Measurements from ENCODE around the gene ZNF644. TPM values are rescaled to one million over a fixed set of nuclear protein-coding genes. Genes with fewer than 3 reads are reported as not detected.
"Not testable (repeated sequence)": the region's sequence is repeated elsewhere in the genome, so short reads cannot be mapped to it uniquely, and the experiment has no call there.

The ZNF644 gene
- 10 to 100 TPM; 30.5 to 61.7 (median 34.6) TPM for total RNA-seq

DNA sequence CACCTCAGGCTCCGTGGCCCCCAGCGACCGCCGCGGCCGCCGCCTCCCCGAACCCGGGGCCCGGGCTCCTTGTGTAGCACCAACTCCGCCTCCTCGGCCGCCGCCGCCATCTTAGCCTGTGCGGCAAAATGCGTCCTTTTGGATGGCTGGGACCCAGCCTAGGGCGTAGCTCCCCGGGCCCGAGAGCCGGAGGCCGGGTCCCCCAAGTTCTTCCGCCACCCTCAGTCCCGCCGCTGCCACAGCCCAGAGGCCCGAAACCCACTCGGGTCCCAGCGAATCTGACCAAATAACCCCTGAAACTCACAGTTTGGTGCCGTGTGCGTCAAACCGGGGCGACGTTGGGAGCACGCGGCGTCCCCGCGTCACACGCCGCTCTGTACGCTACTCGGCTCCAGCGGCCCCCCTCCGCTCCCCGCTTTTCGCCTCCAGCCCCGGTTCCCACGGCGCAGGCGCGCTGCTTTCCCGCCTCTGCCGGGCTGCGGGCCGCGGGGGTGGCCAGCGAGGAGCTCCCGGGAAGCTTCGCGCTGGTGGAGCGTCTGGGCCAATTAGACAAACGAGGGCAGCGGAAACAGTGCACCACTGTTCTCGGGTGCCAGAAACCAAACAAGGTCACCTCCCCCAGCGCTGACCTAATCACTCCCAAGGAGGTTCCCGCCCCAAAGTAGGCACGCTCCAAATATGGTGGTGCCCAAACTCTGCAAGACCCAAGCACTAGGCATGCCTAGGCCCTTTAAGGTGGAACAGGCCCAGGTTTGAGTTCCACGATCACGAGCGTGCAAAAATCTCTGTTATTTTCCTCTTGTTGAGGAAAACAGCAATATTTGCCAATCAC lies at the start of gene ZNF644:
Gene ZNF644, minus strand, starts transcription at position 350 of the 832 bp plus-strand sequence. CDS start 39,682 bp downstream, outside the sequence.
- H3K4me3 ChIP-seq = peak within 1 kb of the TSS; percentile 74 to 94 (median 82)
- TF ChIP-seq POLR2A (IDR thresholded peaks at IDR 0.05) = peak; percentile 75 to 82
- TF ChIP-seq, protein P1, sequence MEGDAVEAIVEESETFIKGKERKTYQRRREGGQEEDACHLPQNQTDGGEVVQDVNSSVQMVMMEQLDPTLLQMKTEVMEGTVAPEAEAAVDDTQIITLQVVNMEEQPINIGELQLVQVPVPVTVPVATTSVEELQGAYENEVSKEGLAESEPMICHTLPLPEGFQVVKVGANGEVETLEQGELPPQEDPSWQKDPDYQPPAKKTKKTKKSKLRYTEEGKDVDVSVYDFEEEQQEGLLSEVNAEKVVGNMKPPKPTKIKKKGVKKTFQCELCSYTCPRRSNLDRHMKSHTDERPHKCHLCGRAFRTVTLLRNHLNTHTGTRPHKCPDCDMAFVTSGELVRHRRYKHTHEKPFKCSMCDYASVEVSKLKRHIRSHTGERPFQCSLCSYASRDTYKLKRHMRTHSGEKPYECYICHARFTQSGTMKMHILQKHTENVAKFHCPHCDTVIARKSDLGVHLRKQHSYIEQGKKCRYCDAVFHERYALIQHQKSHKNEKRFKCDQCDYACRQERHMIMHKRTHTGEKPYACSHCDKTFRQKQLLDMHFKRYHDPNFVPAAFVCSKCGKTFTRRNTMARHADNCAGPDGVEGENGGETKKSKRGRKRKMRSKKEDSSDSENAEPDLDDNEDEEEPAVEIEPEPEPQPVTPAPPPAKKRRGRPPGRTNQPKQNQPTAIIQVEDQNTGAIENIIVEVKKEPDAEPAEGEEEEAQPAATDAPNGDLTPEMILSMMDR (IDR thresholded peaks at IDR 0.05 in 4 of 5, conservative IDR thresholded peaks at IDR 0.05 in 1 of 5) = no peak
- H3K27me3 ChIP-seq = no peaks in the 10 kb centered on the region
- H3K4me1 ChIP-seq = peaks cover 46 to 47% of the 10 kb centered on the region in 2 donors
- peak; percentile 86 to 87 for ATAC-seq
- no peaks in the 10 kb centered on the region for H3K9me3 ChIP-seq
- intact Hi-C loops (cut with DNase I; ENCODE audit: low total_unique reads) = loop anchor here (2.0 to 10.0 kb wide), 4 partner anchors 57 to 170 kb away; no protein-coding TSS in a partner anchor
- in situ Hi-C loops (cut with MboI; ENCODE audit: low sequenced_read_pairs in 4 of 4) = no loop called here
- H3K36me3 ChIP-seq = no peaks in the 10 kb centered on the region
- H3K27ac ChIP-seq = peak within 1 kb of the TSS; percentile 93 to 99 (median 96)
- DNase-seq = peak; percentile 78 to 90

DNA sequence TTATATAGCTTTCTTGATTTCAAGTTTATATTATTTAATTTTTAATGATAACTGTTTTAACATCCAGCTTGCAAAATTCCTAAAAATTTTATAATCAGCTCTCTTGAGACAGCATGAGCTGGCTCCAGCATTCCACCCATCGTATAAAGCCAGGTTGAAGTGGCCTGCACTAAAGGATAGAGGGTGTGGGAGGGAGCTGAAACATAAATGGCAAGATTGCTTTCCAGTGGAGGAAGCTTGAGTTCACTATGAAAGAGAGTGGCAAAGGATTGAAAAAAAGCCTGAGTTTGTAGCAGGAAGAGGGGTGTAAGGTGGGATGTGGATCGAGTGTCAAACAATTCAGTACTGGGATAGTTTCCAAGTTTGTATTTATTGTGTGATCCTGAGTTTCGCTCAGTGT lies 48.5 kb upstream of the ZNF644 start:
- Histone ChIP-seq H3K36me3 (no peaks in the 10 kb centered on the region), H3K4me3 (no peak overlapping the region), H3K9me3 (no peaks in the 10 kb centered on the region), H3K4me1 (no peaks in the 10 kb centered on the region), H3K27ac (no peak overlapping the region), H3K27me3 (no peaks in the 10 kb centered on the region)
- DNase-seq (no peak), ATAC-seq (no peak)
- intact Hi-C loops (cut with DNase I; ENCODE audit: low total_unique reads) (no loop called here), in situ Hi-C loops (cut with MboI; ENCODE audit: low sequenced_read_pairs in 4 of 4) (no loop called here)
- TF ChIP-seq, protein P1 (IDR thresholded peaks at IDR 0.05 in 4 of 5, conservative IDR thresholded peaks at IDR 0.05 in 1 of 5) = no peak
- no peak for TF ChIP-seq POLR2A (IDR thresholded peaks at IDR 0.05)

DNA sequence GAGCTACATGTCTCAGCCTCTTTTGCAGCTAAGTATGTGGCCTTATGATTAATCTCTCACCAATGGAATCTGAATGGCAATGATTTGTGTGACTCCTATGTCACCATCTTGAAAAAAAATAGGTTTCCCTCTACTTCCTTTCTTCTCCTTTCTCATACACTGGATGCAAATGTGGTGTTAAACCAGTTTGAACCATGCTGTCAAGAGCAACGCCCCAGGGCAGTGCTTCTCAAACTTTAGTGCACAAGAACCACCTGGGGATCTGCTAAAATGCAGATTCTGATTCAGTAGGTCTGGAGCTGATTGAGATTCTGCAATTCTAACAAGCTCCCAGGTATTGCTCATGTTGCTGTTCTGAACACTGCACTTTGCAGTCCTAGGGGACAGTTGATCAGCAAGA lies 44.7 kb upstream of the ZNF644 start:
- TF ChIP-seq POLR2A (IDR thresholded peaks at IDR 0.05) = no peak
- TF ChIP-seq, protein P1 (IDR thresholded peaks at IDR 0.05 in 4 of 5, conservative IDR thresholded peaks at IDR 0.05 in 1 of 5) = no peak
- no peaks in the 10 kb centered on the region for H3K27me3 ChIP-seq
- in situ Hi-C loops (cut with MboI; ENCODE audit: low sequenced_read_pairs in 4 of 4) = no loop called here
- no peak overlapping the region for H3K4me3 ChIP-seq
- no peaks in the 10 kb centered on the region for H3K36me3 ChIP-seq
- intact Hi-C loops (cut with DNase I; ENCODE audit: low total_unique reads) = no loop called here
- no peak overlapping the region for H3K27ac ChIP-seq
- no peak for DNase-seq
- H3K9me3 ChIP-seq = no peaks in the 10 kb centered on the region
- no peak for ATAC-seq
- no peaks in the 10 kb centered on the region for H3K4me1 ChIP-seq

DNA sequence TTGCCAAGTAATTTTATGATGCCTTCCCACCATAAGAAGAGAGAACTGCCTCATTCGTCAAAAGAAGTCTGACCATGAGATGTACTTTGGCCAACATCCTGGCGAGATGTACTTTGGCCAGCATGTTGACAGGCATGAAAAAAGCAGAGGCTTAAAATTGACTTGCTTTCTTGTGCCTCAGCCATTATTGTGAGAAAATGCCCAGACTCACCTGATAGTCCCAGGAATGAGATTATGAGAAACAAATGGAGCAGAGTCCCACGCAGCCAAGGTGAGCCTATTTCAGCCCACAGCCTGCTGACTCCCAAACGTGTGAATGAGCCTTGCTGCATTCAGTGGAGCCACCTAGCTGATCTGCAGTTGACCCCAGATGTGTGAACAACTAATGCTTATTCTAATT lies 43.5 kb upstream of the ZNF644 start:
- Histone ChIP-seq H3K4me1 (no peaks in the 10 kb centered on the region), H3K36me3 (no peaks in the 10 kb centered on the region), H3K4me3 (no peak overlapping the region), H3K9me3 (no peaks in the 10 kb centered on the region), H3K27ac (no peak overlapping the region), H3K27me3 (no peaks in the 10 kb centered on the region)
- no peak for TF ChIP-seq POLR2A (IDR thresholded peaks at IDR 0.05)
- TF ChIP-seq, protein P1 (IDR thresholded peaks at IDR 0.05 in 4 of 5, conservative IDR thresholded peaks at IDR 0.05 in 1 of 5) = no peak
- in situ Hi-C loops (cut with MboI; ENCODE audit: low sequenced_read_pairs in 4 of 4) = no loop called here
- no peak for DNase-seq
- intact Hi-C loops (cut with DNase I; ENCODE audit: low total_unique reads) = no loop called here
- no peak for ATAC-seq

DNA sequence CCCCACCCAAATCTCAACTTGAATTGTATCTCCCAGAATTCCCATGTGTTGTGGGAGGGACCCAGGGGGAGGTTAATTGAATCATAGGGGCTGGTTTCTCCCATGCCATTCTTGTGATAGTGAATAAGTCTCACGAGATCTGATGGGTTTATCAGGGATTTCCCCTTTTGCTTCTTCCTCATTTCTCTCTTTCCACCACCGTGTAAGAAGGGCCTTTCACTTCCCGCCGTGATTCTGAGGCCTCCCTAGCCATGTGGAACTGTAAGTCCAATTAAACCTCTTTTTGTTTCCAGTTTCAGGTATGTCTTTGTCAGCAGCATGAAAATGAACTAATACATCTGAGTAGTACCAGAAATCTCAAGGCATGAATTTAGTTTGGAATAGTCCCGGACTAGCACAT lies 41.6 kb upstream of the ZNF644 start:
- ATAC-seq; in situ Hi-C loops (cut with MboI; ENCODE audit: low sequenced_read_pairs in 4 of 4); H3K4me1 ChIP-seq: not testable (repeated sequence)

More for the DNA sequence above, 41.6 kb upstream of the ZNF644 start:
- intact Hi-C loops (cut with DNase I; ENCODE audit: low total_unique reads); H3K27ac ChIP-seq; H3K9me3 ChIP-seq; H3K27me3 ChIP-seq; H3K36me3 ChIP-seq; DNase-seq; H3K4me3 ChIP-seq: not testable (repeated sequence)

All from gastrocnemius medialis (tissue), 4 donors.